Caco-2 (cell line): ENCODE results near the gene PLXNC1. TPM values are rescaled to one million over a fixed set of nuclear protein-coding genes. Genes with fewer than 3 reads are reported as not detected.

Experiments
- BruUV-seq: library from RNA; stranded (reverse); fragments of 400-500 nt; replicated peaks from 2 replicates; lab custom pipeline; 2021; lab: Mats Ljungman, UMichigan
- CTCF ChIA-PET: fragments of 300-600 bp; sonication (Branson Sonifier 250); formaldehyde crosslinking; loops from one replicate; lab custom pipeline; 2022; ENCODE audit warnings: antibody characterized with exemption; lab: Charles Lee
- POLR2A ChIA-PET: fragments of 300-600 bp; sonication (Branson Sonifier 250); formaldehyde crosslinking; loops from one replicate; lab custom pipeline; 2022; ENCODE audit warnings: antibody characterized with exemption; lab: Charles Lee
- DNase-seq, 2 experiments: peaks; one replicate each; pipeline versions ENCODE4 v3.0.0 to v3.0.0-alpha.2; 2020 to 2022
- H3K27me3 ChIP-seq: replicated peaks from 2 replicates; pipeline ENCODE4 v1.6.0; 2011; ENCODE audit warnings: low read length; ENCODE audit not compliant: control insufficient read depth, insufficient read depth
- H3K36me3 ChIP-seq: 2 replicates; pipeline ENCODE4 v1.5.1; 2011; ENCODE audit warnings: low read length; ENCODE audit not compliant: control insufficient read depth, insufficient read depth
- H3K4me1 ChIP-seq: fragments of 250-450 bp; sonication (Bioruptor Pico); 2 replicates; pipeline ENCODE4 v1.5.1; 2020; ENCODE audit warnings: mild to moderate bottlenecking
- H3K4me3 ChIP-seq: 2 replicates; pipeline ENCODE4 v1.5.1; 2011; ENCODE audit warnings: low read depth, mild to moderate bottlenecking, control low read depth, low read length
- H3K9me3 ChIP-seq: fragments of 250-450 bp; sonication (Bioruptor Pico); 2 replicates; pipeline ENCODE4 v1.5.1; 2020; ENCODE audit warnings: mild to moderate bottlenecking, moderate library complexity
- H3K27ac Mint-ChIP-seq: one replicate; pipeline ENCODE4 v1.8.0; 2022; ENCODE audit warnings: mixed read lengths; ENCODE audit not compliant: unreplicated experiment
- H3K27me3 Mint-ChIP-seq: one replicate; pipeline ENCODE4 v1.8.0; 2022; ENCODE audit warnings: mixed read lengths; ENCODE audit not compliant: insufficient read depth, unreplicated experiment
- H3K36me3 Mint-ChIP-seq: one replicate; pipeline ENCODE4 v1.8.0; 2022; ENCODE audit warnings: mild to moderate bottlenecking, mixed read lengths; ENCODE audit not compliant: insufficient read depth, unreplicated experiment
- H3K4me1 Mint-ChIP-seq: one replicate; pipeline ENCODE4 v1.8.0; 2022; ENCODE audit warnings: low read depth, mixed read lengths; ENCODE audit not compliant: unreplicated experiment
- H3K4me3 Mint-ChIP-seq: one replicate; pipeline ENCODE4 v1.8.0; 2022; ENCODE audit warnings: mild to moderate bottlenecking, moderate library complexity, mixed read lengths; ENCODE audit not compliant: unreplicated experiment
- H3K9me3 Mint-ChIP-seq: one replicate; pipeline ENCODE4 v1.8.0; 2022; ENCODE audit warnings: mixed read lengths; ENCODE audit not compliant: unreplicated experiment
- CTCF ChIP-seq, 2 experiments: fragments of 200-600 bp in 1 of 2; IDR thresholded peaks; 1 replicate in 1 of 2; 2 replicates in 1 of 2; pipeline versions ENCODE4 v1.5.1 to v1.8.0; 2011 to 2022; ENCODE audit warnings: antibody characterized with exemption in 1 of 2, control low read depth in 1 of 2, inconsistent platforms in 1 of 2, low read depth in 1 of 2, low read length in 1 of 2, mild to moderate bottlenecking in 1 of 2, moderate library complexity in 1 of 2; ENCODE audit not compliant: insufficient read depth in 1 of 2, severe bottlenecking in 1 of 2, unreplicated experiment in 1 of 2
- intact Hi-C: fragments of 100-400 bp; cut with micrococcal nuclease; formaldehyde crosslinking; loops from one replicate; pipeline ENCODE4 v1.10.0; 2022; ENCODE audit not compliant: unreplicated experiment
- total RNA-seq: library from RNA; stranded (reverse); gene quantifications from 2 replicates; pipeline ENCODE4 v1.2.3, GENCODE V29; 2022

Gene PLXNC1
- total RNA-seq, 1 experiment from 2014 or later: 41.3 TPM

GRCh38 chr12:94276725-94277124, 128.3 kb downstream of the PLXNC1 start:
- Mint-ChIP-seq H3K27ac (no peak overlapping the region), H3K27me3 (no peaks in the 10 kb centered on the region), H3K4me1 (no peaks in the 10 kb centered on the region), H3K9me3 (no peaks in the 10 kb centered on the region), H3K4me3 (no peak overlapping the region), H3K36me3 (peaks cover 37% of the 10 kb centered on the region)
- no peaks in the 10 kb centered on the region for H3K9me3 ChIP-seq
- BruUV-seq: no TSS peak
- no peak overlapping the region for H3K4me3 ChIP-seq
- ChIA-PET POLR2A (interaction anchor here (0.6 kb wide), 1 partner anchor 727 kb away, joined by 3 read pairs; no protein-coding TSS in a partner anchor), CTCF (no interaction called here)
- TF ChIP-seq CTCF (IDR thresholded peaks at IDR 0.05; ENCODE audit: insufficient read depth in 1 of 2, low read depth in 1 of 2, low read length in 1 of 2, severe bottlenecking in 1 of 2, unreplicated experiment in 1 of 2): no peak
- no peak for DNase-seq
- 0 out of 2 replicates have a peak, but pooled peaks cover 1% of the 10 kb centered on the region for H3K36me3 ChIP-seq
- no peaks in the 10 kb centered on the region for H3K4me1 ChIP-seq
- intact Hi-C loops: no loop called here
- H3K27me3 ChIP-seq: no peaks in the 10 kb centered on the region

GRCh38 chr12:94277426-94278000, 129.1 kb downstream of the PLXNC1 start:
- 0 out of 2 replicates have a peak, but pooled peaks cover 1% of the 10 kb centered on the region for H3K36me3 ChIP-seq
- ChIA-PET CTCF (no interaction called here), POLR2A (no interaction called here)
- Mint-ChIP-seq H3K36me3 (peaks cover 37% of the 10 kb centered on the region), H3K27ac (no peak overlapping the region), H3K4me1 (no peaks in the 10 kb centered on the region), H3K4me3 (no peak overlapping the region), H3K27me3 (no peaks in the 10 kb centered on the region), H3K9me3 (no peaks in the 10 kb centered on the region)
- H3K4me3 ChIP-seq: no peak overlapping the region
- H3K27me3 ChIP-seq: no peaks in the 10 kb centered on the region
- no TSS peak for BruUV-seq
- H3K4me1 ChIP-seq: no peaks in the 10 kb centered on the region
- intact Hi-C loops: no loop called here
- no peak for DNase-seq
- H3K9me3 ChIP-seq: no peaks in the 10 kb centered on the region
- no peak for TF ChIP-seq CTCF (IDR thresholded peaks at IDR 0.05; ENCODE audit: insufficient read depth in 1 of 2, low read depth in 1 of 2, low read length in 1 of 2, severe bottlenecking in 1 of 2, unreplicated experiment in 1 of 2)

GRCh38 chr12:94280063-94280462, 131.7 kb downstream of the PLXNC1 start:
- CTCF ChIA-PET: no interaction called here
- H3K9me3 ChIP-seq: no peaks in the 10 kb centered on the region
- H3K27me3 Mint-ChIP-seq: no peaks in the 10 kb centered on the region
- peaks cover 6% of the 10 kb centered on the region for H3K4me1 Mint-ChIP-seq
- no peaks in the 10 kb centered on the region for H3K4me1 ChIP-seq
- no peaks in the 10 kb centered on the region; the same call in none of the 2 replicates for H3K36me3 ChIP-seq
- H3K4me3 Mint-ChIP-seq: no peak overlapping the region
- POLR2A ChIA-PET: no interaction called here
- no peak overlapping the region for H3K4me3 ChIP-seq
- no TSS peak for BruUV-seq
- H3K36me3 Mint-ChIP-seq: peaks cover 44% of the 10 kb centered on the region
- no peak for DNase-seq
- no peak for TF ChIP-seq CTCF (IDR thresholded peaks at IDR 0.05; ENCODE audit: insufficient read depth in 1 of 2, low read depth in 1 of 2, low read length in 1 of 2, severe bottlenecking in 1 of 2, unreplicated experiment in 1 of 2)
- intact Hi-C loops: no loop called here
- no peaks in the 10 kb centered on the region for H3K9me3 Mint-ChIP-seq
- H3K27ac Mint-ChIP-seq: no peak overlapping the region
- no peaks in the 10 kb centered on the region for H3K27me3 ChIP-seq
